CD4-positive, alpha-beta T cell treated with Interleukin-15 for 4 hours (primary cell): ENCODE data around the gene TAMALIN.
"Not testable (repeated sequence)": the region's sequence is repeated elsewhere in the genome, so short reads cannot be mapped to it uniquely, and the experiment has no call there.

ENCODE experiments used
- DNase-seq: peaks from one replicate; pipeline ENCODE4 v3.0.0-alpha.2; 2020; ENCODE audit warnings: low spot score

The TAMALIN gene

DNA sequence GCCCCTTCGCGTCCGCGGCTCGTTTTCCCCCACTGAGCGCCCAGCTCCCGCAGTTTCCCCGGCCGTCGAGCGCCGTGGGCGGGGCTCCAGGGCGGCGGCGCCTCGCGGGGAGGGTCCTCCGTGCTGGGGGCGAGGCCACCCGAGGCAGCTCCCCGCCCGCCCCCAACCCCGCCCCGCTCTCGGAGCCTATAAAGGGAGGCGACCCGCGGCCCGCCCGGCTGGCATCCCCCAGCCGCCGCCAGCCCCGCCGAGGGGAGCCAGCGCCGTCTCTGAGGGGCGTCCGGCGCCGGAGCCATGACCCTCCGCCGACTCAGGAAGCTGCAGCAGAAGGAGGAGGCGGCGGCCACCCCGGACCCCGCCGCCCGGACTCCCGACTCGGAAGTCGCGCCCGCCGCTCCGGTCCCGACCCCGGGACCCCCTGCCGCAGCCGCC lies at the start of gene TAMALIN:
TAMALIN (plus strand) TSS at position 221 of the 432 bp plus-strand sequence; CDS start at position 295, 74 bp downstream.
- DNase-seq = peak; percentile 80

DNA sequence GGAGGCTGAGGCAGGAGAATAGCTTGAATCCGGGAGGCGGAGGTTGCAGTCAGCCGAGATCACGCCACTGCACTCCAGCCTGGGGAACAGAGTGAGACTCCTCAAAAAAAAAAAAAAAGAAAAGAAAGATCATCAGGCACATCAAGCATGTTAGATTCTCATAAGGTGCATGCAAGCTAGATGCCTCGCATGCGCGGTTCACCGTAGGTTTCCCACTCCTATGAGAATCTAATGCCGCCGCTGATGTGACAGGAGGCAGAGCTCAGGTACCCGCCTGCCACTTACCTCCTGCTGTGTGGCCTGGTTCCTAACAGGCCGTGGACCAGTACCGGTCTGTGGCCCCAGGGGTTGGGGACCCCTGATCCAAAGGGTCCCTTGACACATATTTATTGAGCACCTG lies 48.2 kb upstream of the TAMALIN start:
- DNase-seq = no peak

DNA sequence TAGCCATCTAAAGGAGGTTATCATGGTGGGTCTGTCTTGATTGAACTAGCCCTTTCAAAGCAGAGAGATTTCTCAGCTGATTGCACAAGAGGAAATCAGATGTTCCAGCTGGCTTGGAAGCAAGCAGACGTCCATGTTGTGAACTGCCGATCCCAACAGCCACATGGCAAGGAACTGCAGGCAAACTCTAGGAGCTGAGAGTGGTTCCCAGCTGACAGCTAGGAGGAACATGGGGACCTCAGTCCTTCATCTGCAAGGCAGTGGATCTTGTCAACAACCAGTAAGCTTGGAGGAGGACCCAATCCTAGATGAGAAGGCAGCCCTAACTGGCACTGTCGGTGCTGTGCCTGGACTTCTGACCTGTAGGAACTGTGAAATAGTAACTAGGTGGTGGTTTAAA lies 47.5 kb upstream of the TAMALIN start:
- DNase-seq = no peak

DNA sequence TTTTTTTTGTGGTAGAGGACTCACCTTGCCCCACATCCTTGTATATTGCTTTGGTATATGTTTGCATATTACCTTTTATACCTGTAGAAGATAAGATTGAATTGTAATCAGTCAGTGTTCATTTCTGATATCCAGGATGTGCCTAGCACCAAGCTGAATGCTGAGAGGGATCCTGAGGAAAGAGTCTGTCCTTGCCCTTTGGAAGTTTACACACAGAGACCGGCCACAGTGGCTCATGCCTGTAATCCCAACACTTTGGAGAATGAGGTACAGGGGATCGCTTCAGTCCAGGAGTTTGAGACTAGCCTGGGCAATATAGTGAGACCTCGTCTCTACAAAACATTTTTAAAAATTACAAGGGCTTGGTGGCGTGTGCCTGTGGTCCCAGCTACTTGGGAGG lies 46.8 kb upstream of the TAMALIN start:
- DNase-seq = no peak

DNA sequence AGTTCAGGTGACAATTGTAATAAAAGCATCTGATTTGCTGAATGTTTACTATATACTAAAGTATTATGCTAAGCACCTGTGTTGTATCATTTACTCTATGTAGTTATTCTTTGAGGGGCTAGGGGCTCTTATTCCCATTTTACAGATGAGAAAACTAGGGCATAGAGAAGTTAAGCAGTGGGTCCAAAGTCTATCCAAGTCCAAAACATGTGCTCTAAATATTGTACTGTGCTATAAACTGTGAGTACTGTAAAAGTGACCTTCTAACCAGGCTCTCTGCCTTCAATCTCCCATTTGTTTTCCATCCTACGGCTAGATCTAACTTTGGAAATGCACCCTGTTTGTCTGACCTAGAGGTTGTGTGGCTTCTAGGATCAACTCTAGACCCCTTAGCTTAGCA lies 46.3 kb upstream of the TAMALIN start:
- DNase-seq = no peak

DNA sequence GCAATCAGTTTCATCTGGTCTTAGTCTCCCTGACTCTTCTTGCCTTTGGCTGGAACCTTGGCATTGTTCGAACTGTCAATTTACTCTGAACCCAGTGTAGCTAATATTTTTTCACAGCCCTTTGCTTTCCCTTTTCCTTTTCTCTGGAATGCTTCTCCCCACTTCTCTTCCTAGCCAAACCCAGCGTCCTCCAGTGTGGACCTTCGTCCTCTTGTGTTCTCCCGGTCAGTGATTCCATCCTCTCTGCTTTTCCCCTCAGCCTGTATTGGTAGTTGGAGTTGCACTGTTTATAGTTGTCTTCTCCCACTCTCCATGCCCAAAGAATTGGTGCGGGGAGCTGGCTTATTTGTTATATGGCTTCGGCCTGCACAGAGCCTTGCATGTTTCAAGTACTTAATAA lies 45.9 kb upstream of the TAMALIN start:
- DNase-seq = no peak

DNA sequence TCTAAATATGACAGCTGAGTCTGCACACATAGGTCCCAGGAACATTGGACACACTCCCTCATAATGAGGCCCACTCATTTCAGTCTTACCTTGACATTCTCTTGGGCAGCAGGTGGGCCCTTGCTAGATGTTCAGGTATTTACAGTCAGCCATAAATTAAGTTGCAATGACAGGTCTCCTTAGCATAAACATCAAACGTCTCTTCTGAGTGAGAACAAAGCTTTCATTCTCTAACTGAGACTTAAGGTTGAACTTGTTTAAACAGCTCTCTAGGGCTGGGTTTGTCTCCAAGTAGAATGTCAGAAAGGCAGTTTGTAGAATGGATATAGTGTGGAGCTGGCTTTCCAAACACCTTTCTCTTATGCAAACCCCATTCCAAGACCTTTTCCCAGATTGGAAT lies 44.9 kb upstream of the TAMALIN start:
- no peak for DNase-seq

DNA sequence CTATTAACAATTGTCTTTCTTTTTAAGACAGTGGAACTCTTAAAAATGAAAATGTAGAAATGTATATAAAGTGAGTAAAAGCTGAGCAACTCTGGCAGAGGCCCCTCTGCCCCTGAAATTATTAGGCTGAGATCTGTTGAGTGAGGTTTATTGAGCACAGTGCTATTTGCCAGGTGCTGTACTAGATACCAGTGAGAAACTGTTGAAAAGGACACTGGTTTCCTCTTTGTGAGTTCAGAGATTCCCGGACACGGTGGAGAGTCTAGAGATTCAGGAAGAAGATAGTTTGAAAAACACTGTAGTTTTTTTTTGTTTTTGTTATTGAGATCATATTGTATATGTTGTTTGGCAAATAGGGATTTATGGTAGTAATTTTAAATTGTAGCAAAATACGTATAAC lies 44.0 kb upstream of the TAMALIN start:
- DNase-seq = no peak

DNA sequence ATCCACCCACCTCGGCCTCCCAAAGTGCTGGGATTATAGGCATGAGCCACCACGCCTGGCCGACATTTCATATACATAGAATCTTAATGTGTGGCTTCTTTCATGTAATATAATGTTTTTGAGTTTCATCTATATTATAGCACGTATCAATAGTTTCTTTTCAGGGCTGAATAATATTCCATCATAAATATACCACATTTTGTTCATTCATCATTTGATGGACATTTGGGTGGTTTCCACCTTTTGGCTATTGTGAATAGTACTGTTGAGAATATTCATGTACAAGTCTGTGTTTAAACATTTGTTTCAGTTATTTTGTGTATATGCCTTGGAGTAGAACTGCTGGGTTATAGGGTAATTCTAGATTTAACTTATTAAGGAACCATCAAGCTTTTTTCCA lies 43.3 kb upstream of the TAMALIN start:
- no peak for DNase-seq

DNA sequence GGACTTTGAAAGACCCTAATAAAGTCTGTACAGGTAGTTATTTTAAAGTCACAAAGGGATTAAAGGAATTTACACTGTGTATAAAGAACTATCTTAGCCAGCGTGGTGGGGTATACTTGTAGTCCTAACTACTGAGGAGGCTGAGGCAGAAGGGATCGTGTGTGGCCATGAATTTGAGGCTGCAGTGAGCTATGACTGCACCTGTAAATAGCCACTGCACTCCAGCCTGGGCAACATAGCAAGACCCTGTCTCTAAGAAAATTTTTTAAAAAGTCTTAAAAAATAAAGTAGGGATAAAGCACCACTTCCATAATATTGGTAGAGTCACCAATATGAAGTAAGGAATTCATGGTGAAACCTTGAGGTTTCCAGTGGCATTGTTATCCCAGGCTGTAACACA lies 37.1 kb upstream of the TAMALIN start:
- no peak for DNase-seq

DNA sequence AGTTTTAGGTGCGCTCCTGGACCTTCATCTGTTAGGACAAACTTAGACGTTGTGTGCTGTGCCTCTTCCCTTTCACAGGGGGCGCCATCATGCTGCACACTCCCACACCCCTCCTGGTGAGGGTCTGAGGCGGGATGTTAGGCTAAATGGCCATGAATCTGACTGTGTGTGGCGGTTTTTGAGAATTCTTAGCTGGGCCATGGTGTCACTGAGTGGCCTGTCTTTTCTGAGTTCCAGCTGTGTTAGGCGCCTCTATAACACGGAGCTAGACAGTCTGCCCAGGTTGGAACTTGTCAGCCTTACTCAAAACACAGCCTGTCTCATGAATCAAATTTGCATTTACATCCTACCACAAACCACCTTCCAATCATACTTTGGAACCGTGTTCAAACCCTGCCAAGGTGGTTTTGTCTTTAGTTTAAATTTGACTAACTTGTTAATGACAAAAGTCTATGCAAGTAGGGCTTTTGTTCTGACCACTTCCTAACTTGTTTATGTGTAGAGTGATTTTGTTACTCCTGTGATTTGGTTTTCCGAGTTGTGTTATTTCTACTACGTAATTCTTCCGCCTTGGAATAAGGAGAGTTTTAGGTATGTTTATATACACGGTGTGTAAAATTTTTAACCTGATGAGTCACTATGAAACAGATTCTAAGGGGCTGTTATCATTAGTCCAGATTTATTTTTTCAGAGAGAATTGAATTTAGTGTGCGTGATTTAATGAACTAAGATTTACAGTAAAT lies 35.7 kb upstream of the TAMALIN start:
- peak; percentile 52 for DNase-seq

DNA sequence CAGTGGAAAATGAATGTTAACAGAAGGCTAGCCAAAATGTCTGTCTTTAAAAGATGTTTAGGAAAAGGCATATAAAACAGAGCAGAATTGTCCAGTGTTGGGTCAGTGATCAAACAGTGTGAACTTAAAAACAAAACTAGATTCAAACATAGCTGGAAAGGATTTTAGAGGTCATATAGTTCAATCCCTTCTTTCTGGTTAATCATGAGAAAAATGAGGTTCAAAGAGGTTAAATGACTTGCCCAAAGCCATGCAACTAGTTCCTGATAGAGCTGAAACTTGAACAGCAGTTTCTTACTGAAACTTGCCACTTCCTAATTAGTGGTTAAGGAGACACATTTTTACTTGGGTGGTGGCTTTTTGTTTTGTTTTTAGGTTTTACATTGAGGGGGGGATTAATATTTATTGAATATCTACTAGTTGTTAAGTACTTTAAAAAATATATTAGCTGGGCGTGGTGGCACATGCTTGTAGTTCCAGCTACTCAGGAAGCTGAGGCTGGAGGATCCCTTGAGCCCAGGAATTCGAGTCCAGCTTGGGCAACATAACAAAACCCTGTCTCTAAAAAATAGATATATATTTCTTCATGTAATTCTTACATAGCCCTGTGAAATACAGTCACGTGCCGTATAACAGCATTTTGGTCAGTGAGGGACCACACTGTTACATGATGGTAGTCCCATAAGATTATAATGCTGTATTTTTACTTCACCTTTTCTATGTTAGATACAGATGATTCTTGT lies 34.9 kb upstream of the TAMALIN start:
- no peak for DNase-seq

DNA sequence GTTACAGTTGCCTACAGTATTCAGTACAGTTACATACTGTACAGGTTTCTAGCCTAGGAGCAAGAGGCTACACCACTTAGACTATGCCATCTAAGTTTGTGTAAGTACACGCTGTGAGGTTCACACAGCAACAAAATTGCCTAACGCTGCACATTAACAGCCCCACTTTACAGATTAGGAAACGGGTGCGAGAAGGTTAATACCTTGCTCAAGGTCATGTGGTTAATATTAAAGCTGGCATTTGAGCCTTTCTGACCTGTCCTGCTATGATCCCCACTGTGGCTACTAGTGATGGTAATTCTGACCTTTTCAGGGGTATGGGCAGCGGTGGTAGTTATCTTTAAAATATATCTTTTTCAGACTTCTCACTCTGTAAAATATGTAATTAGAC lies 34.3 kb upstream of the TAMALIN start:
- DNase-seq = no peak

DNA sequence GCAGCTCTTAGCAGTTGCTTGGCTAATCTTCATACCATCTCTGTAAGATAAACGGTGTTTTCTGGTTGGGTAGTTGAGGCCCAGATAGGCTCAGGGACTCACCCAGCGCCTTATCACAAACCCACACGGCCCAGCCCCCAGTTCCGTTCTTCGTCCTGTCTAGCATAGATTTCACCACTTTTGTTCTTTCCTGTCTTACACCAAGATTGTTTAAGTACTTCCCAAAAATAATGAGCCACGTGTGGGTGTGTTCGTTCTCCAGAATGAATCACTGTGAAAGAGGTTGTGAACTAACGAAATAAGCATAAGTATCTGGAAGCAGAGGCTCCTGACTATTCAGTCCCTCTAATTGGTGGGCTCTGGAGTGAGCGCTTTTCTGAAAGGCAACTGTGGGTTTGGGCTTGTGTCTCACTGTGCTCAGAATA lies 33.9 kb upstream of the TAMALIN start:
- DNase-seq = peak; percentile 55

DNA sequence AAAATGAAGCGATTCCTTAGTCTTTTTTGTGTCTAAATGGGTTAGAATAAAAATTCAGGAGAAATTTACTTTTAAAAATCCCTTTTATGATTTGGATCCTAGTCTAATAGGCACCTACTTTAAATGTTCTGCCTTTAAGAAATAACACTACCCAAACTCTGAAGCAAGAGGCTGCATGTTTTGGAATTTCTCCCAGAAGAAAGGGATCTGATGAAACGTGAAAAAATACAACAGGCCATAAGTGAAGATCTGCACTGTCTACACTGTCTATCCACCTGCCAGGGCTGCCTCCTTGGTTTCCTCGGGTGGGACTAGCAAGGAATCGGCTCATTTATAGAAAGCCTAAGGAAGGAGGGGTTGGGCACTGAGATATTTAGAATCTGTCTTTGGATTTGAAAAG lies 33.2 kb upstream of the TAMALIN start:
- DNase-seq = no peak

DNA sequence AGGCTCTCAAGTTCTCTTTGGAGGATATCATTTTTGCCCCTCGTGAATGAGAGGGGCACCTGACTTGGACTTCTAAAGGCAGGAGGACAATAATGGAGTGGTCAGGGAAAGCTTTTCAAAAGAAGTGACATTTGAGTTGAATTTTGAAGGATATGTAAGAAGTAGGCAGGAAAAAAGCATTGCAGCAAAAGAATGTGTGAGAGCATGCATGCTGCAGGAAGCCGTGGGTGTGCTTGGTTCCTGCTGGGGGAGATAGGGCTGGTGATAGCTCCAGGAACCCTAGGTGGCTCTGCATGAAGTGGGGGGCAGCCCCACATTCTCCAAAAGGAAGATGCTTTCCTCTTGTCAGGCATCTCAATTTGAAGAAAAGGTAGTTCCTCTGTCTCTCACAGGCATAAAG lies 32.1 kb upstream of the TAMALIN start:
- no peak for DNase-seq

DNA sequence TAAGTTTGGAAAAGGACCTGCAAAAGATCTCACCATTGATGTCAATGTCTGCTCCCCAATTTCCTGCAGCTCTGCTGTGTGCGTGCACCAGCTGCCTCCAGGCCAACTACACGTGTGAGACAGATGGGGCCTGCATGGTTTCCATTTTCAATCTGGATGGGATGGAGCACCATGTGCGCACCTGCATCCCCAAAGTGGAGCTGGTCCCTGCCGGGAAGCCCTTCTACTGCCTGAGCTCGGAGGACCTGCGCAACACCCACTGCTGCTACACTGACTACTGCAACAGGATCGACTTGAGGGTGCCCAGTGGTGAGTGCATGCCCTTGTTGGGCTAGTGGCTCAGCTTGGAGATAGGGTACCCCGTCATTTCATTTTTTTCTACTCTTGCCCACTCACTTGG lies 31.6 kb upstream of the TAMALIN start:
- no peak for DNase-seq

DNA sequence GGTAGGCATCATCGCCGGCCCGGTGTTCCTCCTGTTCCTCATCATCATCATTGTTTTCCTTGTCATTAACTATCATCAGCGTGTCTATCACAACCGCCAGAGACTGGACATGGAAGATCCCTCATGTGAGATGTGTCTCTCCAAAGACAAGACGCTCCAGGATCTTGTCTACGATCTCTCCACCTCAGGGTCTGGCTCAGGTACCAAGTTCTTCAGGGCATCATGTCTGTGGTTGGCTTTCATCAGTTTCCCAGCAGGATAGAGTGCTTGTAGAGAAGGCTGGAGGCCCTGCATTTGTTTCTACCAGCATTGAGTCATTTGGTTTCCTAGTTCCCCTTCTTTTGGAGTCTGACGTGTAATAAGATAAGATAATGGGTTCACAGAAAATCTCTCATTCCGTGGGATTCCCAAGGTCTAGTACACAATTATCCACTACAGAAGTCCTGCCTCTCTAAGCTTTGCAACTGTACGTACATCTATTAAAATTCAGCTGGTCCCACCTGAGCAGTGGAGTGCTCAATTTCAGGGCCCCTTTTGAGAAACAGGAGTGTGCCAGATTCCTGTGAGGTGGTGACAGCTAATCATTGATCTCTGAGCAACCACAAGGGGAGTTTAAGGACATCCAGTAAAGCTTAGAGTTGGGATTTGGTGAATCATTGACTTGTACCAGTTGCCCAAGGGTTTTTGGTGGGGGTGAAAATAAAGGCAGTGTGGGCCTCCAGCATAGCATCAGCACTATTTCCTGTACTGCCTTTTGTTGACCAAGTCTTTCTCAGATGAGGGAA lies 30.2 kb upstream of the TAMALIN start:
- no peak for DNase-seq

DNA sequence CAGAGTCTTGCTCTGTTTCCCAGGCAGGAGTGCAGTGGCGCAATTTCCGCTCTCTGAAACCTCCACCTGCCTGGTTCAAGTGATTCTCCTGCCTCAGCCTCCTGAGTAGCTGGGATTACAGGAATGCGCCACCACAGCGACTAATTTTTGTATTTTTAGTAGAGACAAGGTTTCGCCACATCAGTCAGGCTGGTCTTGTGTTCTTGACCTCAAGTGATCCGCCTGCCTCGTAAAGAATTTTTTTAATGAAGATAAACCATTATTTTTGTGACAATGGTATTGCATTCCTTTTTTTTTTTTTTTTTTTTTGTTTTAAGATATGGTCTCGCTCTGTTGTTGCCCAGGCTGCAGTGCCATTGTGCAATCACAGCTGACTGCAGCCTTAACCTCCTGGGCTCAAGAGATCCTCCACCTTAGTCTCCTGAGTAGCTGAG lies 29.4 kb upstream of the TAMALIN start:
- DNase-seq = no peak

DNA sequence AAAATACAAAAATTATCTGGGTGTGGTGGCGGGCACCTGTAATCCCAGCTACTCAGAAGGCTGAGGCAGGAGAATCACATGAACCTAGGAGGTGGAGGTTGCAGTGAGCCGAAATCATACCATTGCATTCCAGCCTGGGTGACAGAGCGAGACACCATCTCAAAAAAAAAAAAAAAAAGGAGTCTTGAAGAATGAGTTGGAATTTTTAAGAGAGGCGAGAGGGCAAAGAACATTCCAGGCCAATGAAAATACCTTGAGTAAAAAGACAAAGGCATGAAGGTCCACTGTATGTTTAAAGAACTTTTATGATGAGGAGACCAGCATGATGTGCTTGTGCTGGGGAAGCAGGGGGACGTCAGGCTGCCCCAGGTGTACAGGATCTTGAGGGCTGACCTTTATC lies 27.4 kb upstream of the TAMALIN start:
- not testable (repeated sequence) for DNase-seq

DNA sequence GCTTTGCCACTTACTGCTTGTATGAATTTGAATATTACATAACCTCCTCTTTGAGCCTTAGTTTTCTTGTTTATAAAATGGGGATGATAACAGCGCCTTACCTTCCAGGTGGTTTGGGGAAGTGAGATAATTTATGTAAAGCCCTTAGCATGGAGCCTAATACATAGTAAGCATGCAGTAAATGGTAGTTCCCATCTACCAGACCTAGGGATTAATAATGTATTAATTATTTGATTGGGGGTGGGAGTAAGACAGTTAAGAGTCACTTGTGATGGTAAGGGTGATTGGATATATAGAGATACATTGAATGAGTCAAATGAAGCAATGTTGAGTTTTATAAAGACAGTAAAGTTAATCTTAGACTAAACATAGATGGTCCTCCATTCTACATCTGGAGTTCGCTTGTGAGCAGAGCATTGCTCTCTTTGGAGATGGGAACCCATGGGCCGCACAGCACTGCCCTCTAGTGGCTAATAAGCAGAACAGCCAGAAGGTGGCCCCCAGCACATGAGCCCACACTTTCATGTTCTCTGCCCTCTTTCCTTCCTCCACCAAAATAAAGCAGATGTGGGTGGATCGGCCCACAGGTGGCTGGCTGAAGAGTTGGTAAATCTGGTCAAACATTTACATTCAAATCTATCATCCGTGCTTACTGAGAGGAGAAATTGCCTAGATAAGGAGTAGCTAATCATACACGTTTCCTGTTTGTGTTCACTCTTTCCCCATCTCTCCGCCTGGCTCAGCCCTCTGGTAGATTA lies 26.5 kb upstream of the TAMALIN start:
- peak; percentile 74 for DNase-seq

DNA sequence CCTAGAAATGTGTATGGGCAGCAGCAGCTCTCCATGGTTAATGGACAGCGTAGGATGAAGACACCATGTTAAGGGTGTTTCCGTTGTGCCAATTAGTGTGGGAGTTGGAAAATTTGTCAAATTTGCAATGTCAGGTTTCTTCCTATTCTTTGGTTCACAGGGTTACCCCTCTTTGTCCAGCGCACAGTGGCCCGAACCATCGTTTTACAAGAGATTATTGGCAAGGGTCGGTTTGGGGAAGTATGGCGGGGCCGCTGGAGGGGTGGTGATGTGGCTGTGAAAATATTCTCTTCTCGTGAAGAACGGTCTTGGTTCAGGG lies 26.0 kb upstream of the TAMALIN start:
- DNase-seq = no peak
